Measurements from ENCODE around the gene C1orf94. TPM values are rescaled to one million over a fixed set of nuclear protein-coding genes. Genes with fewer than 3 reads are reported as not detected.

The C1orf94 gene
- total and polyA plus RNA-seq, 2 donors (not counting 1 experiment from before 2014, with no cell fraction given), result not detected

DNA sequence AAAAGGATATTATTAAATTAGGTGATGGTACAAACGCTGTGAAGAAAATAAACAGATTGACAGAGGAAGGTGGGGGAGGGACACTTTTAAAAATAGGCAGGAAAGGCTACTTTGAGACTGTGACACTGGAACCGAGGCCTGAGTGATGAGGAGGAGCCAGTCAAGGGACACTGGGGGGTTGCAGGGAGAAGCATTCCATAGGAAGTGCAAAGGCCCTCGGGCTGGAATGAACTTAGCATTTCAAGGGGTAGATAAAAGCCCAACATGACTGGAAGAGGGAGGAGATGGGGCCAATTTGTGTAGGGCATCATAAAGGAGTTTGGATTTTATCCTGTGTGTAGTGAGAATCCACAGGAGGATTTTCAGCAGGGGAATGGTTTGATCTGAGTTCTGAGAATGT, 15.9 kb downstream of the C1orf94 start:
- H3K4me1 ChIP-seq (ENCODE audit: control insufficient read depth in 2 of 2, insufficient read depth in 2 of 2, low read length in 2 of 2), result no peaks in the 10 kb centered on the region
- TF ChIP-seq, protein P1, sequence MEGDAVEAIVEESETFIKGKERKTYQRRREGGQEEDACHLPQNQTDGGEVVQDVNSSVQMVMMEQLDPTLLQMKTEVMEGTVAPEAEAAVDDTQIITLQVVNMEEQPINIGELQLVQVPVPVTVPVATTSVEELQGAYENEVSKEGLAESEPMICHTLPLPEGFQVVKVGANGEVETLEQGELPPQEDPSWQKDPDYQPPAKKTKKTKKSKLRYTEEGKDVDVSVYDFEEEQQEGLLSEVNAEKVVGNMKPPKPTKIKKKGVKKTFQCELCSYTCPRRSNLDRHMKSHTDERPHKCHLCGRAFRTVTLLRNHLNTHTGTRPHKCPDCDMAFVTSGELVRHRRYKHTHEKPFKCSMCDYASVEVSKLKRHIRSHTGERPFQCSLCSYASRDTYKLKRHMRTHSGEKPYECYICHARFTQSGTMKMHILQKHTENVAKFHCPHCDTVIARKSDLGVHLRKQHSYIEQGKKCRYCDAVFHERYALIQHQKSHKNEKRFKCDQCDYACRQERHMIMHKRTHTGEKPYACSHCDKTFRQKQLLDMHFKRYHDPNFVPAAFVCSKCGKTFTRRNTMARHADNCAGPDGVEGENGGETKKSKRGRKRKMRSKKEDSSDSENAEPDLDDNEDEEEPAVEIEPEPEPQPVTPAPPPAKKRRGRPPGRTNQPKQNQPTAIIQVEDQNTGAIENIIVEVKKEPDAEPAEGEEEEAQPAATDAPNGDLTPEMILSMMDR (IDR thresholded peaks at IDR 0.05), result no peak
- TF ChIP-seq EZH2 (IDR thresholded peaks at IDR 0.05; ENCODE audit: borderline replicate concordance, insufficient read depth, low read depth, low read length, poor library complexity, severe bottlenecking), result no peak
- WGBS (ENCODE audit: insufficient coverage), result 64% methylated on average over 3 of the region's 3 CpGs
- Mint-ChIP-seq H3K4me1 (no peaks in the 10 kb centered on the region), H3K9me3 (ENCODE audit: insufficient read depth) (no peaks in the 10 kb centered on the region), H3K4me3 (no peak overlapping the region), H3K27ac (no peak overlapping the region), H3K27me3 (peaks cover 16% of the 10 kb centered on the region)
- H3K79me2 ChIP-seq (ENCODE audit: control insufficient read depth, insufficient read depth, low read length), result no peaks in the 10 kb centered on the region
- DNase-seq, result no peak
- no peak overlapping the region for H3K4me3 ChIP-seq (ENCODE audit: control extremely low read depth in 1 of 5, extremely low read depth in 1 of 5, insufficient read depth in 1 of 5, low read depth in 2 of 5, low read length in 4 of 5)
- no peak for ATAC-seq (ENCODE audit: low read depth)
- peaks cover 0 to 5% (median 0%) of the 10 kb centered on the region in 3 donors for H3K9me3 ChIP-seq (ENCODE audit: control extremely low read depth in 1 of 3, control insufficient read depth in 2 of 3, insufficient read depth in 1 of 3, low read length in 2 of 3)
- no peaks in the 10 kb centered on the region for H4K20me1 ChIP-seq (ENCODE audit: control insufficient read depth, insufficient read depth, low read length, poor library complexity, severe bottlenecking)
- no peaks in the 10 kb centered on the region for H3K36me3 ChIP-seq (replicated peaks in 1 of 2; ENCODE audit: control extremely low read depth in 1 of 2, control insufficient read depth in 1 of 2, extremely low read depth in 1 of 2, insufficient read depth in 2 of 2, low read length in 1 of 2)
- H3K4me2 ChIP-seq (replicated peaks; ENCODE audit: low read depth, low read length, poor library complexity, severe bottlenecking), result no peak overlapping the region
- H3K27me3 ChIP-seq (replicated peaks in 1 of 4; ENCODE audit: control extremely low read depth in 1 of 4, control insufficient read depth in 3 of 4, insufficient read depth in 4 of 4, low read length in 3 of 4), result peaks cover 0 to 2% (median 0%) of the 10 kb centered on the region in 4 experiments
- no peak overlapping the region for H2AFZ ChIP-seq (ENCODE audit: insufficient read depth, low read depth, low read length, poor library complexity, severe bottlenecking)
- ChIA-PET CTCF (no interaction called here), POLR2A (no interaction called here)
- no peak overlapping the region for H3K9ac ChIP-seq (ENCODE audit: low read length)
- H3K27ac ChIP-seq (ENCODE audit: low read length in 2 of 2), result no peak overlapping the region
- intact Hi-C loops (cut with micrococcal nuclease), result no loop called here

GRCh38 chr1:34199927-34200326, 23.2 kb downstream of the C1orf94 start:
- no peaks in the 10 kb centered on the region for H3K4me1 ChIP-seq (ENCODE audit: control insufficient read depth in 2 of 2, insufficient read depth in 2 of 2, low read length in 2 of 2)
- WGBS (ENCODE audit: insufficient coverage), result 80% methylated on average over 1 of the region's 1 CpG
- intact Hi-C loops (cut with micrococcal nuclease), result no loop called here
- TF ChIP-seq, protein P1 (IDR thresholded peaks at IDR 0.05), result no peak
- no peak for TF ChIP-seq EZH2 (IDR thresholded peaks at IDR 0.05; ENCODE audit: borderline replicate concordance, insufficient read depth, low read depth, low read length, poor library complexity, severe bottlenecking)
- ChIA-PET CTCF (no interaction called here), POLR2A (no interaction called here)
- Mint-ChIP-seq H3K27me3 (peaks cover 11% of the 10 kb centered on the region), H3K27ac (no peak overlapping the region), H3K9me3 (ENCODE audit: insufficient read depth) (no peaks in the 10 kb centered on the region), H3K4me1 (no peaks in the 10 kb centered on the region), H3K4me3 (no peak overlapping the region)
- H4K20me1 ChIP-seq (ENCODE audit: control insufficient read depth, insufficient read depth, low read length, poor library complexity, severe bottlenecking), result no peaks in the 10 kb centered on the region
- peaks cover 0 to 3% (median 0%) of the 10 kb centered on the region in 3 donors for H3K9me3 ChIP-seq (ENCODE audit: control extremely low read depth in 1 of 3, control insufficient read depth in 2 of 3, insufficient read depth in 1 of 3, low read length in 2 of 3)
- DNase-seq (no peak), ATAC-seq (ENCODE audit: low read depth) (no peak)
- H2AFZ ChIP-seq (ENCODE audit: insufficient read depth, low read depth, low read length, poor library complexity, severe bottlenecking), result no peak overlapping the region
- H3K79me2 ChIP-seq (ENCODE audit: control insufficient read depth, insufficient read depth, low read length), result no peaks in the 10 kb centered on the region
- no peaks in the 10 kb centered on the region for H3K36me3 ChIP-seq (replicated peaks in 1 of 2; ENCODE audit: control extremely low read depth in 1 of 2, control insufficient read depth in 1 of 2, extremely low read depth in 1 of 2, insufficient read depth in 2 of 2, low read length in 1 of 2)
- no peak overlapping the region for H3K27ac ChIP-seq (ENCODE audit: low read length in 2 of 2)
- peaks cover 0 to 3% (median 0%) of the 10 kb centered on the region in 4 experiments for H3K27me3 ChIP-seq (replicated peaks in 1 of 4; ENCODE audit: control extremely low read depth in 1 of 4, control insufficient read depth in 3 of 4, insufficient read depth in 4 of 4, low read length in 3 of 4)
- H3K4me3 ChIP-seq (ENCODE audit: control extremely low read depth in 1 of 5, extremely low read depth in 1 of 5, insufficient read depth in 1 of 5, low read depth in 2 of 5, low read length in 4 of 5), result no peak overlapping the region
- no peak overlapping the region for H3K9ac ChIP-seq (ENCODE audit: low read length)
- no peak overlapping the region for H3K4me2 ChIP-seq (replicated peaks; ENCODE audit: low read depth, low read length, poor library complexity, severe bottlenecking)
